GM11168 (cell line): Measurements from ENCODE around the gene NCAPD2.

Source experiments
- in situ Hi-C: fragments of 300-500 bp; cut with MboI; formaldehyde crosslinking; loops from one replicate; pipeline ENCODE4 v1.12.0; 2022; ENCODE audit warnings: low sequenced_read_pairs; ENCODE audit not compliant: unreplicated experiment

NCAPD2 gene, protein sequence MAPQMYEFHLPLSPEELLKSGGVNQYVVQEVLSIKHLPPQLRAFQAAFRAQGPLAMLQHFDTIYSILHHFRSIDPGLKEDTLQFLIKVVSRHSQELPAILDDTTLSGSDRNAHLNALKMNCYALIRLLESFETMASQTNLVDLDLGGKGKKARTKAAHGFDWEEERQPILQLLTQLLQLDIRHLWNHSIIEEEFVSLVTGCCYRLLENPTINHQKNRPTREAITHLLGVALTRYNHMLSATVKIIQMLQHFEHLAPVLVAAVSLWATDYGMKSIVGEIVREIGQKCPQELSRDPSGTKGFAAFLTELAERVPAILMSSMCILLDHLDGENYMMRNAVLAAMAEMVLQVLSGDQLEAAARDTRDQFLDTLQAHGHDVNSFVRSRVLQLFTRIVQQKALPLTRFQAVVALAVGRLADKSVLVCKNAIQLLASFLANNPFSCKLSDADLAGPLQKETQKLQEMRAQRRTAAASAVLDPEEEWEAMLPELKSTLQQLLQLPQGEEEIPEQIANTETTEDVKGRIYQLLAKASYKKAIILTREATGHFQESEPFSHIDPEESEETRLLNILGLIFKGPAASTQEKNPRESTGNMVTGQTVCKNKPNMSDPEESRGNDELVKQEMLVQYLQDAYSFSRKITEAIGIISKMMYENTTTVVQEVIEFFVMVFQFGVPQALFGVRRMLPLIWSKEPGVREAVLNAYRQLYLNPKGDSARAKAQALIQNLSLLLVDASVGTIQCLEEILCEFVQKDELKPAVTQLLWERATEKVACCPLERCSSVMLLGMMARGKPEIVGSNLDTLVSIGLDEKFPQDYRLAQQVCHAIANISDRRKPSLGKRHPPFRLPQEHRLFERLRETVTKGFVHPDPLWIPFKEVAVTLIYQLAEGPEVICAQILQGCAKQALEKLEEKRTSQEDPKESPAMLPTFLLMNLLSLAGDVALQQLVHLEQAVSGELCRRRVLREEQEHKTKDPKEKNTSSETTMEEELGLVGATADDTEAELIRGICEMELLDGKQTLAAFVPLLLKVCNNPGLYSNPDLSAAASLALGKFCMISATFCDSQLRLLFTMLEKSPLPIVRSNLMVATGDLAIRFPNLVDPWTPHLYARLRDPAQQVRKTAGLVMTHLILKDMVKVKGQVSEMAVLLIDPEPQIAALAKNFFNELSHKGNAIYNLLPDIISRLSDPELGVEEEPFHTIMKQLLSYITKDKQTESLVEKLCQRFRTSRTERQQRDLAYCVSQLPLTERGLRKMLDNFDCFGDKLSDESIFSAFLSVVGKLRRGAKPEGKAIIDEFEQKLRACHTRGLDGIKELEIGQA (N-terminal part only)

DNA sequence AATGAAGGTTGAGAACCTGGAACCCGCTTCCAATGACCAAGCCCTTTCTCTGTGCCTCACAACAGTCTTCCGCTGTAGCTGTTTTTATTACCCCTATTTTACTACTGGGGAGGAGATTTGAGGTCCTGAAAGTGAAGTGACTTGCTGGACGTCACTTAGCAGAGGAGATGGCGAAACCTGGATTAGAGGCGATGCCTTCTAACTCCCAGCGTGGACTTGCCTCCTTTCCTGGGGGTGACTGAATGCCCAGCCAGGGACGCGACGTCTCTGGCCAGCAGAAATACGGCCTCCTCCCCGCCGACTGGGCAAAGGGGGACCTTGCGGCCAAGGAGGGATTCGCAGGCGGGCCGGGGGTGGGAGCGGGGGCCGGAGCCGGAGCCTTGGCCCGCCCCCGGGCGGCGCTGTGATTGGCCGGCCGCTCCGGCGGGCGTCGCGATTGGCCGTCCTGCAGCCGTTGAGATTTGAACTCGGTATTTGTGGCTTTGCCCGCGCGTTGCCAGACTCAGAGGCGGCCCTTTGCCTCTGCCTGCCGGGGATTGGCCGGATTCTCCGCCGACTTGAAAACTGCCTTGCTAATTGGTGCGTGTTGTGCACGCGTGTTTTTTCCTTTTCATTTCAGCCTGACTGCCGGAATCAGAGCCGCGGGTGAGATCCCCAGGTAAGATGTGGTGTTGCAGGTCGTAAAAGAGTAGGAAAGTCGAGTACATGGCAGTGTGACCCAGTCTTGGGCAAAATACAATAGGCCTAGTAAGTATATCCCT, at the start of gene NCAPD2:
NCAPD2 (plus strand) TSS at position 606 of the 761 bp plus-strand sequence. CDS start 997 bp downstream, outside the sequence.
- in situ Hi-C loops: no loop called here

- in situ Hi-C loops: no loop called here
Observed at GRCh38 chr12:6444704-6445688, 48.9 kb upstream of the NCAPD2 start, which contains the start of gene CD27. CD27 (plus strand) TSS chr12:6444955; CDS start chr12:6445096, 141 bp downstream.

DNA sequence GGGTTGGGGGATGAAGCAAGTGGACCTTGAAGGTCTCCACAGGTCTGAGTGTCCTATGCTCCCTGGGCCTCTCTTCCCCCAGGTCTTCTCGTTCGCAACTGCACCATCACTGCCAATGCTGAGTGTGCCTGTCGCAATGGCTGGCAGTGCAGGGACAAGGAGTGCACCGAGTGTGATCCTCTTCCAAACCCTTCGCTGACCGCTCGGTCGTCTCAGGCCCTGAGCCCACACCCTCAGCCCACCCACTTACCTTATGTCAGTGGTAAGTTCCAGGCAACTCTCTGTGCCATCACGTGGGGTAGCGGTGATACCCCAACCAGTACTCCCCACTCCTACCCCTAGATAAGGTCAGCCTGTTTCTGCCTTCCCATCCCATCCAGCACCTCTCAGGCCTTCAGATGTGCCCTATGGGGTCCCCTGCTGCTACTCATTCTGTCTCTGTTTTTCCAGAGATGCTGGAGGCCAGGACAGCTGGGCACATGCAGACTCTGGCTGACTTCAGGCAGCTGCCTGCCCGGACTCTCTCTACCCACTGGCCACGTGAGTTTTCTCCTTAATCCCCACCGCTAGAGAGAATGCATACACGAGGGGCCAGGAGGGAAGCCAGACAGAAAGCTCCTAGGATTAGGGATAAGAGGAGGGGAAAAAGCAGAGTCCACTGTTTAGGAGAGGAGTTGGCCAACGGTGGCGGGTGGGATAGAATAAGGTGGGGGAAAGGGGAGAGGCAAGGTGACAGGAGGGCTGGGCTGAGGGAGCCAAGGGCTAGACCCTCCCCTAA, 43.6 kb upstream of the NCAPD2 start:
- in situ Hi-C loops: no loop called here

- in situ Hi-C loops: no loop called here
Observed at GRCh38 chr12:6450869-6451347, 43.0 kb upstream of the NCAPD2 start.

DNA sequence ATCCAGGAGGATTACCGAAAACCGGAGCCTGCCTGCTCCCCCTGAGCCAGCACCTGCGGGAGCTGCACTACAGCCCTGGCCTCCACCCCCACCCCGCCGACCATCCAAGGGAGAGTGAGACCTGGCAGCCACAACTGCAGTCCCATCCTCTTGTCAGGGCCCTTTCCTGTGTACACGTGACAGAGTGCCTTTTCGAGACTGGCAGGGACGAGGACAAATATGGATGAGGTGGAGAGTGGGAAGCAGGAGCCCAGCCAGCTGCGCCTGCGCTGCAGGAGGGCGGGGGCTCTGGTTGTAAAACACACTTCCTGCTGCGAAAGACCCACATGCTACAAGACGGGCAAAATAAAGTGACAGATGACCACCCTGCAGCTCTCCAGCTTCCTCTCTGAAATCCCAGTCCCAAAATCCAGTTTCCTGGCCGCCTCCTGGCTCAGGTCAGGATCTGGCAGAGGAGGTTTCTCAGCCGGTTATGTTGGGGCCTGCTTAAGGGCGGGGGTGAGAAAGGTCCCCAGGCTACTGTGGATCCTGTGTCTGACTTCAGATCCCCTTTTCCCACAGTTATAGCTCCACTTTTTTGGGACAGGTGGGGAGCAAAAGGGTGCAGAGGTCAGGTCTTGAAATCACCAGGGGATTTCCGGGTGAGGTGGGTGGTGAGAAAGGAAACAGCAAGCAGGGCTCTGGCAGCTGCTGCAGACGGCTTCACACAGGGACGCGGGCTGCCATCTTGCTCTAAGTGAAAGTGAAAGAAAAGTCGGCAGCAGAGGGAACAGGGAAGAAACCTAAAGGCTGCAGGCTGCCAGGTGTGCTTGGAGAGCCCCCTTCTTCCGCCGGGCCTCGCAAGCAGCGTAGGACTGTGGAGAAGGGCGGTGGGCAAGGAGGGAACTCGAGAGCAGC, 42.3 kb upstream of the NCAPD2 start, which contains the start of gene TAPBPL:
TAPBPL (plus strand) TSS at position 695 of the 897 bp plus-strand sequence. CDS start 207 bp downstream, outside the sequence.
- in situ Hi-C loops: no loop called here

- in situ Hi-C loops: no loop called here
Observed at GRCh38 chr12:6452245-6452943, 41.5 kb upstream of the NCAPD2 start.

DNA sequence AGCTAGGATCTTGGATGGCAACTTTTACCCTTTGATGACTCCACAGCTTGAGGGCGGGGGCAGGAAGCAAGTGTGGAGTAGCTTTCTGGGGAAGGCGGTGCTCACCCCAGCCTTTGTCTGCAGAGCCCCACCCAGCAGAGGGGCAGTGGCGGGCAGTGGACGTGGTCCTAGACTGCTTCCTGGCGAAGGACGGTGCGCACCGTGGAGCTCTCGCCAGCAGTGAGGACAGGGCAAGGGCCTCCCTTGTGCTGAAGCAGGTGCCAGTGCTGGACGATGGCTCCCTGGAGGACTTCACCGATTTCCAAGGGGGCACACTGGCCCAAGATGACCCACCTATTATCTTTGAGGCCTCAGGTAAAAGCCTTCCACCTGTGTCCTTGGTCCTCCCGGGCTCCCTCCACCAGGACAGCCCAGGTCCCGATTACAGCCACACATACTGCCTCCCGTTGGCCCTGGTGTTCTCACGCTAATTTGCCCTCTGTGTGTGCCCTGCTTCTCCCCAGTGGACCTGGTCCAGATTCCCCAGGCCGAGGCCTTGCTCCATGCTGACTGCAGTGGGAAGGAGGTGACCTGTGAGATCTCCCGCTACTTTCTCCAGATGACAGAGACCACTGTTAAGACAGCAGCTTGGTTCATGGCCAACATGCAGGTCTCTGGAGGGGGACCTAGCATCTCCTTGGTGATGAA, 40.8 kb upstream of the NCAPD2 start:
- in situ Hi-C loops: no loop called here

- in situ Hi-C loops: loop anchor here (5.0 kb wide), 1 partner anchor 35 kb away; no protein-coding TSS in a partner anchor
Observed at GRCh38 chr12:6457220-6457945, 36.5 kb upstream of the NCAPD2 start.

- in situ Hi-C loops: loop anchor here (5.0 kb wide), 1 partner anchor 36 kb away; no protein-coding TSS in a partner anchor
Observed at GRCh38 chr12:6458281-6459003, 35.5 kb upstream of the NCAPD2 start.

DNA sequence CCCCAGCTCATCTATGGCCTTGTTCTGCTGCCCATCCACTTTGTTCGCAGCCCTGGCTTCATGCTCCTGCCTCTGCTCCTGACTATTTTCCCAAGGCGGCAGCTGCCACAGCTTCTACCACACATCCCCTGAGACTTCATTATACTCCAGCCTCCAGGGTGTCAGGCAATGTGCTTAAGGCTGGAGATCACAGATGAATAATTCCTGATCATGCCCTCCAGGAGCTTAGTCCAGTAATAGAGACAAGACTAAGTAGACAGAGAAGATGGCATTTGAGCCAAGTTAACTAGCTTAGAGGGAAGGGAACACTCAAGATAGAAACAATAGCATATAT, 34.9 kb upstream of the NCAPD2 start:
- in situ Hi-C loops: loop anchor here (5.0 kb wide), 1 partner anchor 37 kb away; no protein-coding TSS in a partner anchor

- in situ Hi-C loops: no loop called here
Observed at GRCh38 chr12:6460751-6461371, 33.0 kb upstream of the NCAPD2 start.

DNA sequence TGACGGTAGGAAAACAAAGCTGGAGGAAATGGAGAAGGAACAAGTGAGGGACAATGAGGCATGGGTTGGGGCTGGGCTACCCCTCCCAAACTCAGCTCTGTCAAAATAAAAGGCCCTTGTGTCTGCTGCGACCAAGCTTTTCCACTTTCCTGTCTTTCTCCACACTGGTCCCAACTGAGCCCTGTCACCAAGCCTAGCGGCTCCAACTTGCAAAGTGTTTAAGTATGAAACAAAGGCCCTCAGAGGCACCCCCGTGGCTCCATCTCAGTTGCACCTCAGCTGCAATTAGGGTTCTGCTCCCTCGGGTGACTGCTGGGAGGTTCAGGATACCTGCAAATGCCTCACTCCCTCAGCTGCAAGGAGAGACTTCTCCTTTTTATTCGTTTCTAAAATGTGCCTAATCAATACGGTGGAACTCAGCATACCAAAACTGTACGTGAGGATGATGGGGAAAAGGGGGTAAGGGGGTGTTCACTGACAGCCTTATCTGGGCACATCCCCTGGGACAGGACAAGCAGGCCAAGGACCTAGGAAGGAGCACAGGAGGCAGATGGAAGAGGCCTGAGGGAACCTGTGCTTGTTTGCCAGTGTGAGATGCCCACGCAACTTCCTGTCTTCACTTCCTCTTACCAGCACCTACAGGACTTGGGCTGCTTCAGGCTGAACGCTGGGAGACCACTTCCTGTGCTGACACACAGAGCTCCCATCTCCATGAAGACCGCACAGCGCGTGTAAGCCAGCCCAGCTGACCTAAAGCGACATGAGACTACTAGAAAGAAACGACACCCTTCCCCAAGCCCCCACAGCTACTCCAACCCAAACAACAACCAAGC, 32.3 kb upstream of the NCAPD2 start:
- in situ Hi-C loops: no loop called here
